CD4-positive, alpha-beta T cell (primary cell): ENCODE measurements around the gene PHOX2A. TPM values are rescaled to one million over a fixed set of nuclear protein-coding genes. Genes with fewer than 3 reads are reported as not detected.

ENCODE experiments used
- ATAC-seq: fragments of 200-7000 bp; cut with Tn5 transposase; one replicate; pipeline ENCODE4 v1.10.0; 2022; ENCODE audit warnings: mild to moderate bottlenecking; ENCODE audit not compliant: poor library complexity
- CTCF ChIA-PET: fragments of 350-600 bp; sonication (Branson Sonifier 250); formaldehyde crosslinking; loops from one replicate; lab custom pipeline; 2021; ENCODE audit warnings: antibody characterized with exemption, inconsistent platforms; lab: Charles Lee
- POLR2A ChIA-PET: fragments of 350-600 bp; sonication (Branson Sonifier 250); formaldehyde crosslinking; loops from one replicate; lab custom pipeline; 2021; ENCODE audit warnings: antibody characterized with exemption, inconsistent platforms; lab: Charles Lee
- DNase-seq, 14 experiments: peaks; one replicate each; pipeline ENCODE4 v3.0.0-alpha.2; 2013 to 2020; ENCODE audit warnings: mixed read lengths in 2 of 14
- H3K27ac ChIP-seq, 2 donors: one replicate each; pipeline versions ENCODE4 v1.5.1 to v1.7.0; 2013; ENCODE audit warnings: low read length in 2 of 2, low read depth in 1 of 2, mild to moderate bottlenecking in 1 of 2
- H3K27me3 ChIP-seq, 2 experiments: 1 replicate in 1 of 2; 2 replicates in 1 of 2; pipeline versions ENCODE4 v1.6.1 to v1.7.0; 2013; ENCODE audit warnings: low read length in 2 of 2, control low read depth in 1 of 2, mild to moderate bottlenecking in 1 of 2, moderate library complexity in 1 of 2; ENCODE audit not compliant: insufficient read depth in 2 of 2, control insufficient read depth in 1 of 2
- H3K36me3 ChIP-seq: one replicate; pipeline ENCODE4 v1.6.1; 2013; ENCODE audit warnings: low read length, control low read depth; ENCODE audit not compliant: insufficient read depth
- H3K4me1 ChIP-seq: one replicate; pipeline ENCODE4 v1.6.1; 2013; ENCODE audit warnings: low read length, control low read depth; ENCODE audit not compliant: insufficient read depth
- H3K4me3 ChIP-seq: one replicate; pipeline ENCODE4 v1.5.1; 2013; ENCODE audit warnings: mild to moderate bottlenecking, low read length, moderate library complexity
- H3K9me3 ChIP-seq, 2 experiments: 1 replicate in 1 of 2; 2 replicates in 1 of 2; pipeline versions ENCODE4 v1.6.1 to v1.7.0; 2013; ENCODE audit warnings: low read length in 2 of 2, mild to moderate bottlenecking in 2 of 2, control low read depth in 1 of 2, moderate library complexity in 1 of 2; ENCODE audit not compliant: control insufficient read depth in 1 of 2, insufficient read depth in 1 of 2
- H3K27ac Mint-ChIP-seq: one replicate; pipeline ENCODE4 v1.8.0; 2020; ENCODE audit warnings: mixed read lengths
- H3K27me3 Mint-ChIP-seq: one replicate; pipeline ENCODE4 v1.8.0; 2021; ENCODE audit warnings: mixed read lengths
- H3K36me3 Mint-ChIP-seq: one replicate; pipeline ENCODE4 v1.8.0; 2021; ENCODE audit warnings: low read depth, mixed read lengths
- H3K4me1 Mint-ChIP-seq: one replicate; pipeline ENCODE4 v1.8.0; 2021; ENCODE audit warnings: low read depth, mixed read lengths
- H3K4me3 Mint-ChIP-seq: one replicate; pipeline ENCODE4 v1.8.0; 2020; ENCODE audit warnings: mild to moderate bottlenecking, mixed read lengths
- H3K9me3 Mint-ChIP-seq: one replicate; pipeline ENCODE4 v1.8.0; 2020; ENCODE audit warnings: mixed read lengths
- CTCF ChIP-seq: fragments of 200-600 bp; IDR thresholded peaks from one replicate; pipeline ENCODE4 v1.8.0; 2022; ENCODE audit warnings: antibody characterized with exemption, mild to moderate bottlenecking
- intact Hi-C, 2 experiments: fragments of 100-400 bp; cut with DNase I in 1 of 2; cut with micrococcal nuclease in 1 of 2; formaldehyde crosslinking; loops; one replicate each; pipeline versions ENCODE4 v1.15.1 to v1.9.0; 2023 to 2025; cut with DNase I, micrococcal nuclease
- total RNA-seq, 174 experiments: library from RNA in 2 of 174; stranded (reverse) in 2 of 174; gene quantifications; one replicate each; pipeline ENCODE4 v1.2.3 and lab custom pipeline; 2021 to 2026

Gene PHOX2A
- total RNA-seq, 2 experiments from 2014 or later = not detected

- peaks cover 12% of the 10 kb centered on the region for H3K4me1 Mint-ChIP-seq
- Histone ChIP-seq H3K4me3 (no peak overlapping the region), H3K4me1 (peaks cover 17% of the 10 kb centered on the region), H3K27me3 (no peaks in the 10 kb centered on the region), H3K36me3 (no peaks in the 10 kb centered on the region), H3K27ac (no peak overlapping the region), H3K9me3 (no peaks in the 10 kb centered on the region)
- H3K27ac Mint-ChIP-seq = no peak overlapping the region
- intact Hi-C loops = no loop called here
- ChIA-PET CTCF (no interaction called here), POLR2A (no interaction called here)
- no peak overlapping the region for H3K4me3 Mint-ChIP-seq
- H3K36me3 Mint-ChIP-seq = no peaks in the 10 kb centered on the region
- H3K27me3 Mint-ChIP-seq = peaks cover 28% of the 10 kb centered on the region
- ATAC-seq (no peak), DNase-seq (no peak)
- TF ChIP-seq CTCF = no peak
- H3K9me3 Mint-ChIP-seq = no peaks in the 10 kb centered on the region
These were observed 25.7 kb downstream of the PHOX2A start for GRCh38 chr11:72218251-72218745.

- no peak overlapping the region for H3K27ac Mint-ChIP-seq
- no peak for DNase-seq
These were observed 26.1 kb downstream of the PHOX2A start for GRCh38 chr11:72217841-72218240.

GRCh38 chr11:72216638-72217037 lies 27.3 kb downstream of the PHOX2A start, which contains the start of gene FOLR2:
FOLR2 (plus strand) TSS chr11:72216794; CDS start chr11:72218585, 1,791 bp downstream.
- Histone ChIP-seq H3K4me3 (no peak within 1 kb of the TSS), H3K4me1 (peaks cover 6% of the 10 kb centered on the region), H3K9me3 (no peaks in the 10 kb centered on the region), H3K27ac (no peak within 1 kb of the TSS), H3K36me3 (no peaks in the 10 kb centered on the region), H3K27me3 (no peaks in the 10 kb centered on the region)
- H3K27me3 Mint-ChIP-seq = peaks cover 34% of the 10 kb centered on the region
- no peak for DNase-seq
- intact Hi-C loops = no loop called here
- POLR2A ChIA-PET = no interaction called here
- no peak for ATAC-seq
- no peaks in the 10 kb centered on the region for H3K4me1 Mint-ChIP-seq
- no peak within 1 kb of the TSS for H3K4me3 Mint-ChIP-seq
- no peaks in the 10 kb centered on the region for H3K36me3 Mint-ChIP-seq
- H3K9me3 Mint-ChIP-seq = no peaks in the 10 kb centered on the region
- no peak for TF ChIP-seq CTCF
- H3K27ac Mint-ChIP-seq = no peak within 1 kb of the TSS
- CTCF ChIA-PET = no interaction called here

More at GRCh38 chr11:72217841-72218240, 26.1 kb downstream of the PHOX2A start:
- no peak for ATAC-seq
- Mint-ChIP-seq H3K4me1 (peaks cover 9% of the 10 kb centered on the region), H3K36me3 (no peaks in the 10 kb centered on the region), H3K27me3 (peaks cover 33% of the 10 kb centered on the region), H3K4me3 (no peak overlapping the region), H3K9me3 (no peaks in the 10 kb centered on the region)
- no peak for TF ChIP-seq CTCF
- Histone ChIP-seq H3K9me3 (no peaks in the 10 kb centered on the region), H3K27ac (no peak overlapping the region), H3K36me3 (no peaks in the 10 kb centered on the region), H3K4me1 (peaks cover 17% of the 10 kb centered on the region), H3K27me3 (no peaks in the 10 kb centered on the region), H3K4me3 (no peak overlapping the region)
- POLR2A ChIA-PET = no interaction called here
- CTCF ChIA-PET = no interaction called here
- intact Hi-C loops = no loop called here
